HepG2 (cell line): ENCODE results near the gene BMF. TPM values are rescaled to one million over a fixed set of nuclear protein-coding genes. Genes with fewer than 3 reads are reported as not detected.

Experiments used
- ATAC-seq: fragments of 200-7000 bp; cut with Tn5 transposase; 3 replicates; pipeline ENCODE4 v1.9.1; 2020; ENCODE audit warnings: mild to moderate bottlenecking, moderate library complexity
- BruUV-seq: library from RNA; stranded (reverse); fragments of 400-500 nt; replicated peaks from 2 replicates; lab custom pipeline; 2021; lab: Mats Ljungman, UMichigan
- CTCF ChIA-PET: fragments of 300-600 bp; formaldehyde crosslinking; extraction: SDS; loops from one replicate; lab custom pipeline; 2021; ENCODE audit warnings: low total read pairs, inconsistent platforms, low intra/inter-chr PET ratio; lab: Yijun Ruan, JAX
- POLR2A ChIA-PET: fragments of 350-600 bp; sonication (Branson Sonifier 250); formaldehyde crosslinking; loops from one replicate; lab custom pipeline; 2020; ENCODE audit warnings: antibody characterized with exemption, inconsistent platforms; lab: Yijun Ruan, JAX
- DNase-seq: peaks from one replicate; pipeline ENCODE4 v3.0.0-alpha.2; 2015; ENCODE audit warnings: low spot score
- FAIRE-seq: peaks from 3 replicates; lab custom pipeline; 2011; peaks lifted over from hg19 to GRCh38; lab: Jason Lieb, UNC
- H2AFZ ChIP-seq: one replicate; pipeline ENCODE4 v1.6.1; 2011; ENCODE audit warnings: low read length, inconsistent platforms
- H3K27ac ChIP-seq: fragments of 300-600 bp; 3 replicates; pipeline ENCODE4 v1.8.0; 2011; ENCODE audit warnings: mixed run types, mild to moderate bottlenecking, mixed read lengths, low read length, inconsistent platforms; ENCODE audit not compliant: insufficient read depth; ENCODE audit errors: extremely low read length
- H3K27me3 ChIP-seq, 2 experiments: fragments of 200-600 bp in 1 of 2; 2 replicates in 1 of 2; 3 replicates in 1 of 2; pipeline versions ENCODE4 v1.6.0 to v1.8.0; 2011; ENCODE audit warnings: low read length in 2 of 2, mild to moderate bottlenecking in 2 of 2, moderate library complexity in 2 of 2, inconsistent platforms in 1 of 2; ENCODE audit not compliant: insufficient read depth in 2 of 2, control insufficient read depth in 1 of 2
- H3K36me3 ChIP-seq, 2 experiments: fragments of 200-600 bp in 1 of 2; replicated peaks in 1 of 2; 2 replicates in 1 of 2; 3 replicates in 1 of 2; pipeline versions ENCODE4 v1.5.1 to v1.8.0; 2011; ENCODE audit warnings: low read length in 2 of 2, inconsistent platforms in 1 of 2; ENCODE audit not compliant: insufficient read depth in 2 of 2, control insufficient read depth in 1 of 2
- H3K4me1 ChIP-seq: 2 replicates; pipeline ENCODE4 v1.5.1; 2012; ENCODE audit warnings: low read length, inconsistent platforms; ENCODE audit not compliant: insufficient read depth
- H3K4me2 ChIP-seq: 2 replicates; pipeline ENCODE4 v1.6.0; 2011; ENCODE audit warnings: low read depth, low read length, inconsistent platforms
- H3K4me3 ChIP-seq, 3 experiments: fragments of 200-600 bp in 1 of 3; sonication (generic), shearing (Covaris generic) in 1 of 3; replicated peaks in 1 of 3; 2 replicates each; pipeline ENCODE4 v1.5.1; 2011 to 2016; ENCODE audit warnings: low read length in 3 of 3, inconsistent platforms in 2 of 3, low read depth in 2 of 3, mild to moderate bottlenecking in 2 of 3, control low read depth in 1 of 3, mixed read lengths in 1 of 3; ENCODE audit not compliant: insufficient read depth in 1 of 3
- H3K79me2 ChIP-seq: one replicate; pipeline ENCODE4 v1.6.1; 2011; ENCODE audit warnings: low read length, inconsistent platforms; ENCODE audit not compliant: insufficient read depth
- H3K9ac ChIP-seq: 2 replicates; pipeline ENCODE4 v1.6.0; 2011; ENCODE audit warnings: mild to moderate bottlenecking, low read depth, low read length, inconsistent platforms; ENCODE audit not compliant: insufficient read depth
- H3K9me3 ChIP-seq: 2 replicates; pipeline ENCODE4 v1.5.1; 2012; ENCODE audit warnings: mild to moderate bottlenecking, low read length
- H4K20me1 ChIP-seq: 2 replicates; pipeline ENCODE4 v1.6.0; 2011; ENCODE audit warnings: inconsistent platforms, mild to moderate bottlenecking, low read length, moderate library complexity; ENCODE audit not compliant: insufficient read depth
- DNMT1 ChIP-seq: sonication (generic); formaldehyde crosslinking; IDR thresholded peaks from 2 replicates; pipeline ENCODE4 v1.5.1; 2020; ENCODE audit warnings: mild to moderate bottlenecking, missing genetic modification reagents
- ZNF687 ChIP-seq: sonication (generic); formaldehyde crosslinking; IDR thresholded peaks from 2 replicates; pipeline ENCODE4 v1.5.1; 2020; ENCODE audit warnings: mild to moderate bottlenecking, missing genetic modification reagents, moderate library complexity
- WGBS: methylation state at CpG from one replicate; pipeline ENCODE4 v1.1.6; 2017; ENCODE audit warnings: low lambda C conversion rate; 5-methylcytosine and 5-hydroxymethylcytosine counted together
- in situ Hi-C: cut with HindIII; loops from 2 replicates; pipeline ENCODE4 v1.10.0; 2017; ENCODE audit warnings: low pct_unique_long_range_greater_than_20kb; ENCODE audit not compliant: extremely low pct_ligation_motif_present
- intact Hi-C: fragments of 100-400 bp; cut with micrococcal nuclease; formaldehyde crosslinking; loops from one replicate; pipeline ENCODE4 v1.10.0; 2022; ENCODE audit not compliant: unreplicated experiment
- polyA plus RNA-seq, 8 experiments: library from polyadenylated mRNA; depleted of rRNA in 3 of 8; stranded (reverse) in 7 of 8; unstranded in 1 of 8; fragments of >200 nt; fragmentation: Illumina TruSeq in 4 of 8; extraction: Trizol in 4 of 8; gene quantifications; 2 replicates each; pipeline versions ENCODE4 v1.2.1 to v1.2.3, GENCODE V29; 2011 to 2016; ENCODE audit warnings: low read depth in 4 of 8, missing spikeins in 1 of 8, mixed read lengths in 1 of 8; ENCODE audit not compliant: insufficient read depth in 1 of 8
- total RNA-seq, 5 experiments: library from RNA; depleted of rRNA; stranded (reverse); fragments of >200 nt; fragmentation: Illumina TruSeq; extraction: Trizol; gene quantifications; 2 replicates each; pipeline ENCODE4 v1.2.3, GENCODE V29; 2016; ENCODE audit warnings: low read depth in 1 of 5

The BMF gene
- total and polyA plus RNA-seq, 2 of the 13 experiments (the other 11 are each of a cell fraction or from before 2014, with no cell fraction given) = 8.7 to 15.9 TPM

DNA sequence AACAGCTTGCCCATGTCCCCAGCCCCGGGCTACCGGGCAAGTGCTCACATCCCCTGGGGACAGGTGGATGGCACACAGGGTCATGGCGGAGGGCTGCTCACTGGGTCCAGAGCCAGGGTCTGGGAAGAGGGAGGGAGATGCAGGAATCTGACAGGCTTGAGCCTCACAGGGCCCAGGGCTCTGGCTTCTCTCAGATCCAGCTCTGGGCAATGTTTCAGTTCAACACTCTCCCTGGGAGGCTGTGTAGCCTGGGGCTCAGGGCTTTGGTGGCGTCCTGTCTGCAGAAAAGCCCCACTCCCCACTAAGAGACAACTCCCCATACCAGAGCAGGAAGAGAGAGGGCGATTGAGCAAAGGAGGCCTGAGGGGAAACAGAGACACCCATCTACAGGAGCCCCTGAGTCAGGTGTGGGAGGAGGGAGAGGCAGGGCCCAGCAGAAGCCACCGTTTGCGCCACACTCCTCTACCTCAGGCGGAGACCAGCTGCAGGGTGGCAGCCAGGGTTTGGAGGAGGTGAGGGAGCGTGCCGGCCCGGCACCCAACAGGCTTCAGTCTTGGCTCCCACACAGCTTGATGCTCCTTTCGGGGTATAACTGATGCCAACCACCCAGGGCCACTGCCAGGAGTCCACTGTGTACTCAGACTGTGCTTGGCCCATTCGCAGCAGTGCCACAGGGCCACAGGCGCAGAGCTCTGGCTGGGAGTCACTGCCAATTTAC is 52.9 kb downstream of the BMF start:
- peaks cover 0 to 2% of the 10 kb centered on the region in 2 experiments; a peak in 1 of 5 replicates for H3K36me3 ChIP-seq
- POLR2A ChIA-PET = interaction anchor here (0.5 to 1.0 kb wide), 2 partner anchors 40 to 43 kb away, joined by 3 to 4 read pairs; no protein-coding TSS in a partner anchor

More for the DNA sequence above, 52.9 kb downstream of the BMF start:
- BruUV-seq = no TSS peak
- Histone ChIP-seq H2AFZ (no peak overlapping the region), H3K4me2 (no peak overlapping the region), H4K20me1 (no peaks in the 10 kb centered on the region), H3K4me1 (peaks cover 15% of the 10 kb centered on the region), H3K9me3 (no peaks in the 10 kb centered on the region), H3K9ac (no peak overlapping the region), H3K4me3 (no peak overlapping the region), H3K27ac (no peak overlapping the region), H3K27me3 (no peaks in the 10 kb centered on the region), H3K79me2 (no peaks in the 10 kb centered on the region)
- intact Hi-C loops = no loop called here
- no peak for FAIRE-seq
- ATAC-seq = no peak
- CTCF ChIA-PET = no interaction called here
- in situ Hi-C loops = no loop called here
- 86% methylated on average over 8 of the region's 14 CpGs for WGBS
- DNase-seq = no peak
- TF ChIP-seq ZNF687 (0 out of 2 replicates have a peak, but pooled peaks have one; percentile 1), DNMT1 (no peak)
